Psoas muscle (tissue), 8 donors: Measurements from ENCODE around the gene MIAT. TPM values are rescaled to one million over a fixed set of nuclear protein-coding genes. Genes with fewer than 3 reads are reported as not detected.
A peak's percentile ranks its signal among the peaks of the same experiment; 100 is the strongest.

ENCODE experiments used
- ATAC-seq, 4 donors: fragments of 200-7000 bp; cut with Tn5 transposase; one replicate each; pipeline ENCODE4 v1.9.1; 2020; ENCODE audit warnings: moderate library complexity in 3 of 4, mild to moderate bottlenecking in 2 of 4
- DNase-seq, 2 donors: peaks; one replicate each; pipeline ENCODE4 v3.0.0-alpha.2; 2020
- H3K27ac ChIP-seq: fragments of 200-600 bp; one replicate; pipeline ENCODE4 v1.8.0; 2022
- H3K27me3 ChIP-seq, 3 donors: fragments of 200-600 bp in 1 of 3; one replicate each; pipeline versions ENCODE4 v1.6.1 to v1.8.0; 2013 to 2022; ENCODE audit warnings: low read length in 2 of 3, mild to moderate bottlenecking in 2 of 3, moderate library complexity in 1 of 3; ENCODE audit not compliant: insufficient read depth in 3 of 3
- H3K36me3 ChIP-seq, 2 donors: fragments of 200-600 bp in 1 of 2; one replicate each; pipeline versions ENCODE4 v1.6.1 to v1.8.0; 2013 to 2022; ENCODE audit warnings: low read depth in 1 of 2, mild to moderate bottlenecking in 1 of 2, moderate library complexity in 1 of 2; ENCODE audit not compliant: insufficient read depth in 1 of 2
- H3K4me1 ChIP-seq: fragments of 200-600 bp; one replicate; pipeline ENCODE4 v1.8.0; 2022
- H3K4me3 ChIP-seq: fragments of 200-600 bp; one replicate; pipeline ENCODE4 v1.8.0; 2022; ENCODE audit warnings: mild to moderate bottlenecking
- H3K9me3 ChIP-seq: fragments of 200-600 bp; one replicate; pipeline ENCODE4 v1.8.0; 2022
- CTCF ChIP-seq: fragments of 200-600 bp; IDR thresholded peaks from one replicate; pipeline ENCODE4 v1.8.0; 2022; ENCODE audit warnings: antibody characterized with exemption
- WGBS, 3 donors: extraction: QIAGEN DNeasy Blood & Tissue Kit; methylation state at CpG; one replicate each; pipeline versions ENCODE4 v1.1.6 to v1.1.7; 2013; 5-methylcytosine and 5-hydroxymethylcytosine counted together
- intact Hi-C, 2 donors: fragments of 100-400 bp; cut with DNase I; formaldehyde crosslinking; loops; one replicate each; pipeline versions ENCODE4 v1.11.0 to v1.14.2; 2022
- polyA plus RNA-seq, 3 donors: library from polyadenylated mRNA; stranded (reverse); fragments of 200-250 nt; gene quantifications; one replicate each; pipeline ENCODE4 v1.2.3, GENCODE V29; 2013
- total RNA-seq, 4 donors: library from RNA; stranded (reverse); fragmentation: NEBNext Ultra II Directional in 2 of 4; extraction: Animal tissue kit (Norgen Biotek cat#: 25700) in 2 of 4; gene quantifications; one replicate each; pipeline versions ENCODE4 v1.2.1 to v1.2.4, GENCODE V29; 2021 to 2023
- donor health status: healthy with polysubstance abuse.
- donor health status: DM: no; HTN: no; CAD: no; lungs with moderate emphysema.
- donor health status: Bipolar disorder and iron deficiency.
- donor health status: healthy.
- donor health status: DM: yes; HTN: yes; CAD: no.
- donor health status: DM: no; HTN: no; CAD: no.
- donor health status: DM: no; HTN: no; CAD: no.
- donor health status: DM: yes; HTN: yes; CAD: no.

MIAT gene
- total and polyA plus RNA-seq, 7 donors = 0.04 to 0.59 (median 0.30) TPM

- no peak overlapping the region for H3K27ac ChIP-seq
- DNase-seq (no peak), ATAC-seq (no peak)
- 90 to 94% (median 92%) methylated on average over 11 of the region's 11 CpGs for WGBS, 3 donors
- no peak overlapping the region for H3K4me3 ChIP-seq
- TF ChIP-seq CTCF = no peak
- no peaks in the 10 kb centered on the region for H3K27me3 ChIP-seq
- intact Hi-C loops = no loop called here
- H3K36me3 ChIP-seq = peaks cover 0 to 9% of the 10 kb centered on the region in 2 donors
- no peaks in the 10 kb centered on the region for H3K9me3 ChIP-seq
- H3K4me1 ChIP-seq = peaks cover 6% of the 10 kb centered on the region
Observed at GRCh38 chr22:26714971-26715370, 57.6 kb downstream of the MIAT start.

- Histone ChIP-seq H3K4me3 (no peak overlapping the region), H3K4me1 (peaks cover 5% of the 10 kb centered on the region), H3K27ac (no peak overlapping the region), H3K36me3 (peaks cover 0 to 9% of the 10 kb centered on the region in 2 donors), H3K9me3 (no peaks in the 10 kb centered on the region), H3K27me3 (no peaks in the 10 kb centered on the region)
- TF ChIP-seq CTCF = no peak
- ATAC-seq = no peak
- DNase-seq = no peak
- WGBS, 3 donors = 96 to 97% (median 97%) methylated on average over 6 of the region's 6 CpGs
- intact Hi-C loops = no loop called here
Observed at GRCh38 chr22:26715392-26715936, 58.1 kb downstream of the MIAT start.

GRCh38 chr22:26718488-26718887, 61.1 kb downstream of the MIAT start:
- intact Hi-C loops = no loop called here

GRCh38 chr22:26718905-26719304, 61.5 kb downstream of the MIAT start:
- peaks cover 5% of the 10 kb centered on the region for H3K4me1 ChIP-seq
- H3K9me3 ChIP-seq = no peaks in the 10 kb centered on the region
- WGBS, 3 donors = 17 to 34% (median 25%) methylated on average over 4 of the region's 4 CpGs
- ATAC-seq (peak in 1 of 4 donors; percentile 49), DNase-seq (no peak)
- TF ChIP-seq CTCF = no peak
- peaks cover 0 to 23% of the 10 kb centered on the region in 2 donors for H3K36me3 ChIP-seq
- intact Hi-C loops = no loop called here
- H3K27ac ChIP-seq = no peak overlapping the region
- no peak overlapping the region for H3K4me3 ChIP-seq
- H3K27me3 ChIP-seq = no peaks in the 10 kb centered on the region

More at GRCh38 chr22:26718488-26718887, 61.1 kb downstream of the MIAT start:
- Histone ChIP-seq H3K9me3 (no peaks in the 10 kb centered on the region), H3K4me1 (peaks cover 5% of the 10 kb centered on the region), H3K27me3 (no peaks in the 10 kb centered on the region), H3K27ac (no peak overlapping the region), H3K36me3 (peaks cover 0 to 23% of the 10 kb centered on the region in 2 donors), H3K4me3 (no peak overlapping the region)
- no peak for ATAC-seq
- DNase-seq = no peak
- TF ChIP-seq CTCF = no peak
- WGBS, 3 donors = 95 to 98% (median 96%) methylated on average over 5 of the region's 5 CpGs

- Histone ChIP-seq H3K27ac (no peak overlapping the region), H3K27me3 (no peaks in the 10 kb centered on the region), H3K4me1 (peaks cover 5% of the 10 kb centered on the region), H3K36me3 (peaks cover 0 to 23% of the 10 kb centered on the region in 2 donors), H3K9me3 (no peaks in the 10 kb centered on the region), H3K4me3 (no peak overlapping the region)
- ATAC-seq (no peak), DNase-seq (no peak)
- WGBS, 3 donors = 97 to 99% (median 97%) methylated on average over 3 of the region's 3 CpGs
- intact Hi-C loops = no loop called here
- TF ChIP-seq CTCF = no peak
Observed at GRCh38 chr22:26722159-26722558, 64.8 kb downstream of the MIAT start.
